ENCODE data around the gene CEP55.
A peak's percentile ranks its signal among the peaks of the same experiment; 100 is the strongest.

The CEP55 gene

GRCh38 chr10:93496322-93497041 is at the start of gene CEP55:
CEP55 (plus strand) TSS chr10:93496612; CDS start chr10:93500052, 3,440 bp downstream.
- Histone ChIP-seq H3K36me3 (ENCODE audit: control insufficient read depth, insufficient read depth, low read length) (no peaks in the 10 kb centered on the region), H3K27me3 (ENCODE audit: control insufficient read depth, insufficient read depth, low read length) (no peaks in the 10 kb centered on the region), H3K9ac (ENCODE audit: low read length) (peak within 1 kb of the TSS; percentile 49), H3K4me1 (ENCODE audit: control insufficient read depth, insufficient read depth, low read length) (peaks cover 8% of the 10 kb centered on the region), H3K4me3 (ENCODE audit: low read length) (peak within 1 kb of the TSS; percentile 71), H3K9me3 (ENCODE audit: control insufficient read depth, low read length) (no peaks in the 10 kb centered on the region)

- H3K4me1 ChIP-seq (ENCODE audit: control insufficient read depth, insufficient read depth, low read length), result peaks cover 45% of the 10 kb centered on the region
- no peak overlapping the region for H3K9ac ChIP-seq (ENCODE audit: low read length)
- H3K36me3 ChIP-seq (ENCODE audit: control insufficient read depth, insufficient read depth, low read length), result no peaks in the 10 kb centered on the region
- no peaks in the 10 kb centered on the region for H3K9me3 ChIP-seq (ENCODE audit: control insufficient read depth, low read length)
- no peak overlapping the region for H3K4me3 ChIP-seq (ENCODE audit: low read length)
- no peaks in the 10 kb centered on the region for H3K27me3 ChIP-seq (ENCODE audit: control insufficient read depth, insufficient read depth, low read length)
These were observed 49.4 kb upstream of the CEP55 start for GRCh38 chr10:93447019-93447418.

- Histone ChIP-seq H3K9ac (ENCODE audit: low read length) (no peak overlapping the region), H3K9me3 (ENCODE audit: control insufficient read depth, low read length) (no peaks in the 10 kb centered on the region), H3K4me3 (ENCODE audit: low read length) (no peak overlapping the region), H3K4me1 (ENCODE audit: control insufficient read depth, insufficient read depth, low read length) (peaks cover 43% of the 10 kb centered on the region), H3K27me3 (ENCODE audit: control insufficient read depth, insufficient read depth, low read length) (no peaks in the 10 kb centered on the region), H3K36me3 (ENCODE audit: control insufficient read depth, insufficient read depth, low read length) (no peaks in the 10 kb centered on the region)
These were observed 48.4 kb upstream of the CEP55 start for GRCh38 chr10:93447970-93448369.

- H3K36me3 ChIP-seq (ENCODE audit: control insufficient read depth, insufficient read depth, low read length), result peaks cover 4% of the 10 kb centered on the region
These were observed 45.0 kb upstream of the CEP55 start for GRCh38 chr10:93451244-93451947.

GRCh38 chr10:93452143-93452542 is 44.3 kb upstream of the CEP55 start:
- Histone ChIP-seq H3K4me1 (ENCODE audit: control insufficient read depth, insufficient read depth, low read length) (peaks cover 12% of the 10 kb centered on the region), H3K4me3 (ENCODE audit: low read length) (no peak overlapping the region), H3K9ac (ENCODE audit: low read length) (no peak overlapping the region), H3K36me3 (ENCODE audit: control insufficient read depth, insufficient read depth, low read length) (peaks cover 4% of the 10 kb centered on the region), H3K27me3 (ENCODE audit: control insufficient read depth, insufficient read depth, low read length) (no peaks in the 10 kb centered on the region), H3K9me3 (ENCODE audit: control insufficient read depth, low read length) (no peaks in the 10 kb centered on the region)

More at GRCh38 chr10:93451244-93451947, 45.0 kb upstream of the CEP55 start:
- H3K27me3 ChIP-seq (ENCODE audit: control insufficient read depth, insufficient read depth, low read length), result no peaks in the 10 kb centered on the region
- H3K9ac ChIP-seq (ENCODE audit: low read length), result no peak overlapping the region
- no peak overlapping the region for H3K4me3 ChIP-seq (ENCODE audit: low read length)
- peaks cover 13% of the 10 kb centered on the region for H3K4me1 ChIP-seq (ENCODE audit: control insufficient read depth, insufficient read depth, low read length)
- H3K9me3 ChIP-seq (ENCODE audit: control insufficient read depth, low read length), result no peaks in the 10 kb centered on the region

GRCh38 chr10:93454146-93454545 is 42.3 kb upstream of the CEP55 start:
- Histone ChIP-seq H3K4me1 (ENCODE audit: control insufficient read depth, insufficient read depth, low read length) (peaks cover 16% of the 10 kb centered on the region), H3K27me3 (ENCODE audit: control insufficient read depth, insufficient read depth, low read length) (no peaks in the 10 kb centered on the region), H3K4me3 (ENCODE audit: low read length) (no peak overlapping the region), H3K36me3 (ENCODE audit: control insufficient read depth, insufficient read depth, low read length) (peaks cover 4% of the 10 kb centered on the region), H3K9ac (ENCODE audit: low read length) (no peak overlapping the region), H3K9me3 (ENCODE audit: control insufficient read depth, low read length) (no peaks in the 10 kb centered on the region)

GRCh38 chr10:93454736-93455135 is 41.7 kb upstream of the CEP55 start:
- no peak overlapping the region for H3K9ac ChIP-seq (ENCODE audit: low read length)
- H3K27me3 ChIP-seq (ENCODE audit: control insufficient read depth, insufficient read depth, low read length), result no peaks in the 10 kb centered on the region
- H3K36me3 ChIP-seq (ENCODE audit: control insufficient read depth, insufficient read depth, low read length), result peaks cover 4% of the 10 kb centered on the region
- H3K4me1 ChIP-seq (ENCODE audit: control insufficient read depth, insufficient read depth, low read length), result peaks cover 22% of the 10 kb centered on the region
- H3K4me3 ChIP-seq (ENCODE audit: low read length), result no peak overlapping the region
- H3K9me3 ChIP-seq (ENCODE audit: control insufficient read depth, low read length), result no peaks in the 10 kb centered on the region

GRCh38 chr10:93456480-93456879 is 39.9 kb upstream of the CEP55 start:
- Histone ChIP-seq H3K27me3 (ENCODE audit: control insufficient read depth, insufficient read depth, low read length) (no peaks in the 10 kb centered on the region), H3K9me3 (ENCODE audit: control insufficient read depth, low read length) (no peaks in the 10 kb centered on the region), H3K36me3 (ENCODE audit: control insufficient read depth, insufficient read depth, low read length) (peaks cover 4% of the 10 kb centered on the region), H3K4me3 (ENCODE audit: low read length) (no peak overlapping the region), H3K4me1 (ENCODE audit: control insufficient read depth, insufficient read depth, low read length) (peaks cover 30% of the 10 kb centered on the region), H3K9ac (ENCODE audit: low read length) (no peak overlapping the region)

- H3K27me3 ChIP-seq (ENCODE audit: control insufficient read depth, insufficient read depth, low read length), result no peaks in the 10 kb centered on the region
- peaks cover 4% of the 10 kb centered on the region for H3K36me3 ChIP-seq (ENCODE audit: control insufficient read depth, insufficient read depth, low read length)
- no peak overlapping the region for H3K4me3 ChIP-seq (ENCODE audit: low read length)
- H3K9ac ChIP-seq (ENCODE audit: low read length), result no peak overlapping the region
- H3K4me1 ChIP-seq (ENCODE audit: control insufficient read depth, insufficient read depth, low read length), result peaks cover 32% of the 10 kb centered on the region
- no peaks in the 10 kb centered on the region for H3K9me3 ChIP-seq (ENCODE audit: control insufficient read depth, low read length)
These were observed 38.9 kb upstream of the CEP55 start for GRCh38 chr10:93457511-93457910.

- Histone ChIP-seq H3K4me1 (ENCODE audit: control insufficient read depth, insufficient read depth, low read length) (peaks cover 38% of the 10 kb centered on the region), H3K9ac (ENCODE audit: low read length) (no peak overlapping the region), H3K36me3 (ENCODE audit: control insufficient read depth, insufficient read depth, low read length) (peaks cover 4% of the 10 kb centered on the region), H3K27me3 (ENCODE audit: control insufficient read depth, insufficient read depth, low read length) (no peaks in the 10 kb centered on the region), H3K9me3 (ENCODE audit: control insufficient read depth, low read length) (no peaks in the 10 kb centered on the region), H3K4me3 (ENCODE audit: low read length) (no peak overlapping the region)
These were observed 37.6 kb upstream of the CEP55 start for GRCh38 chr10:93458821-93459257.

- Histone ChIP-seq H3K9me3 (ENCODE audit: control insufficient read depth, low read length) (no peaks in the 10 kb centered on the region), H3K9ac (ENCODE audit: low read length) (no peak overlapping the region), H3K27me3 (ENCODE audit: control insufficient read depth, insufficient read depth, low read length) (no peaks in the 10 kb centered on the region), H3K36me3 (ENCODE audit: control insufficient read depth, insufficient read depth, low read length) (peaks cover under 1% of the 10 kb centered on the region), H3K4me3 (ENCODE audit: low read length) (no peak overlapping the region), H3K4me1 (ENCODE audit: control insufficient read depth, insufficient read depth, low read length) (peaks cover 38% of the 10 kb centered on the region)
These were observed 36.9 kb upstream of the CEP55 start for GRCh38 chr10:93459466-93459865.

GRCh38 chr10:93461109-93461806 is 35.2 kb upstream of the CEP55 start:
- Histone ChIP-seq H3K27me3 (ENCODE audit: control insufficient read depth, insufficient read depth, low read length) (no peaks in the 10 kb centered on the region), H3K4me1 (ENCODE audit: control insufficient read depth, insufficient read depth, low read length) (peaks cover 52% of the 10 kb centered on the region), H3K36me3 (ENCODE audit: control insufficient read depth, insufficient read depth, low read length) (no peaks in the 10 kb centered on the region), H3K4me3 (ENCODE audit: low read length) (no peak overlapping the region), H3K9me3 (ENCODE audit: control insufficient read depth, low read length) (no peaks in the 10 kb centered on the region), H3K9ac (ENCODE audit: low read length) (no peak overlapping the region)
